CD4-positive, alpha-beta T cell (primary cell): Measurements from ENCODE around the gene BHMT2. TPM values are rescaled to one million over a fixed set of nuclear protein-coding genes. Genes with fewer than 3 reads are reported as not detected.

Experiments used
- ATAC-seq: fragments of 200-7000 bp; cut with Tn5 transposase; one replicate; pipeline ENCODE4 v1.10.0; 2022; ENCODE audit warnings: mild to moderate bottlenecking; ENCODE audit not compliant: poor library complexity
- CTCF ChIA-PET: fragments of 350-600 bp; sonication (Branson Sonifier 250); formaldehyde crosslinking; loops from one replicate; lab custom pipeline; 2021; ENCODE audit warnings: antibody characterized with exemption, inconsistent platforms; lab: Charles Lee
- POLR2A ChIA-PET: fragments of 350-600 bp; sonication (Branson Sonifier 250); formaldehyde crosslinking; loops from one replicate; lab custom pipeline; 2021; ENCODE audit warnings: antibody characterized with exemption, inconsistent platforms; lab: Charles Lee
- DNase-seq, 14 experiments: peaks; one replicate each; pipeline ENCODE4 v3.0.0-alpha.2; 2013 to 2020; ENCODE audit warnings: mixed read lengths in 2 of 14
- H3K27ac ChIP-seq, 2 donors: one replicate each; pipeline versions ENCODE4 v1.5.1 to v1.7.0; 2013; ENCODE audit warnings: low read length in 2 of 2, low read depth in 1 of 2, mild to moderate bottlenecking in 1 of 2
- H3K27me3 ChIP-seq, 2 experiments: 1 replicate in 1 of 2; 2 replicates in 1 of 2; pipeline versions ENCODE4 v1.6.1 to v1.7.0; 2013; ENCODE audit warnings: low read length in 2 of 2, control low read depth in 1 of 2, mild to moderate bottlenecking in 1 of 2, moderate library complexity in 1 of 2; ENCODE audit not compliant: insufficient read depth in 2 of 2, control insufficient read depth in 1 of 2
- H3K36me3 ChIP-seq: one replicate; pipeline ENCODE4 v1.6.1; 2013; ENCODE audit warnings: low read length, control low read depth; ENCODE audit not compliant: insufficient read depth
- H3K4me1 ChIP-seq: one replicate; pipeline ENCODE4 v1.6.1; 2013; ENCODE audit warnings: low read length, control low read depth; ENCODE audit not compliant: insufficient read depth
- H3K4me3 ChIP-seq: one replicate; pipeline ENCODE4 v1.5.1; 2013; ENCODE audit warnings: mild to moderate bottlenecking, low read length, moderate library complexity
- H3K9me3 ChIP-seq, 2 experiments: 1 replicate in 1 of 2; 2 replicates in 1 of 2; pipeline versions ENCODE4 v1.6.1 to v1.7.0; 2013; ENCODE audit warnings: low read length in 2 of 2, mild to moderate bottlenecking in 2 of 2, control low read depth in 1 of 2, moderate library complexity in 1 of 2; ENCODE audit not compliant: control insufficient read depth in 1 of 2, insufficient read depth in 1 of 2
- H3K27ac Mint-ChIP-seq: one replicate; pipeline ENCODE4 v1.8.0; 2020; ENCODE audit warnings: mixed read lengths
- H3K27me3 Mint-ChIP-seq: one replicate; pipeline ENCODE4 v1.8.0; 2021; ENCODE audit warnings: mixed read lengths
- H3K36me3 Mint-ChIP-seq: one replicate; pipeline ENCODE4 v1.8.0; 2021; ENCODE audit warnings: low read depth, mixed read lengths
- H3K4me1 Mint-ChIP-seq: one replicate; pipeline ENCODE4 v1.8.0; 2021; ENCODE audit warnings: low read depth, mixed read lengths
- H3K4me3 Mint-ChIP-seq: one replicate; pipeline ENCODE4 v1.8.0; 2020; ENCODE audit warnings: mild to moderate bottlenecking, mixed read lengths
- H3K9me3 Mint-ChIP-seq: one replicate; pipeline ENCODE4 v1.8.0; 2020; ENCODE audit warnings: mixed read lengths
- intact Hi-C, 2 experiments: fragments of 100-400 bp; cut with DNase I in 1 of 2; cut with micrococcal nuclease in 1 of 2; formaldehyde crosslinking; loops; one replicate each; pipeline versions ENCODE4 v1.15.1 to v1.9.0; 2023 to 2025; cut with DNase I, micrococcal nuclease
- total RNA-seq, 174 experiments: library from RNA in 2 of 174; stranded (reverse) in 2 of 174; gene quantifications; one replicate each; pipeline ENCODE4 v1.2.3 and lab custom pipeline; 2021 to 2026
- TF ChIP-seq, protein P1 (sequence below): fragments of 200-600 bp; IDR thresholded peaks from one replicate; pipeline ENCODE4 v1.8.0; 2022; ENCODE audit warnings: antibody characterized with exemption, mild to moderate bottlenecking

BHMT2 gene
- total RNA-seq, 2 experiments from 2014 or later: not detected

DNA sequence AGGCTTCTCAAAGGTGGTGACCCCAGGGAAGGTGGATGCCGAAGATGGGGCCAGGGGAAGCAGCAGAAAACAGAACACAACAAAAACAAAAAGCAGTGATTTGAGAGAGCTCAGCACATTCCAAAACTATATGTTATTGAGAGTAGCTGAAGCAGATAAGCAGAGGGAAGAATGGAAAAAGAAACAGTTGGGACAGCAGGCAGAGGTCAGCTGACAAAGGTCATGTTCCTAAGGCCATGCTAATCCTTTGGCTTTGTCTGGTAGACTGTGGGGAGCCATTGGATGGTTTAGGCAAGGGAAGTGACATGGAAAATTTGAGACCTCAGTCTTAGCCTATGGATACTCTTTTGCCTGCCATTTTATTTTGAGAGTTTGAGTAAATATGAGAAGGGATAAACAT, 14.6 kb upstream of the BHMT2 start:
- Mint-ChIP-seq H3K27me3 (peaks cover 9% of the 10 kb centered on the region), H3K4me3 (no peak overlapping the region), H3K27ac (no peak overlapping the region), H3K4me1 (no peaks in the 10 kb centered on the region), H3K9me3 (peaks cover 4% of the 10 kb centered on the region), H3K36me3 (no peaks in the 10 kb centered on the region)
- no peaks in the 10 kb centered on the region for H3K9me3 ChIP-seq
- no peak overlapping the region for H3K27ac ChIP-seq
- no peak for ATAC-seq
- TF ChIP-seq, protein P1, sequence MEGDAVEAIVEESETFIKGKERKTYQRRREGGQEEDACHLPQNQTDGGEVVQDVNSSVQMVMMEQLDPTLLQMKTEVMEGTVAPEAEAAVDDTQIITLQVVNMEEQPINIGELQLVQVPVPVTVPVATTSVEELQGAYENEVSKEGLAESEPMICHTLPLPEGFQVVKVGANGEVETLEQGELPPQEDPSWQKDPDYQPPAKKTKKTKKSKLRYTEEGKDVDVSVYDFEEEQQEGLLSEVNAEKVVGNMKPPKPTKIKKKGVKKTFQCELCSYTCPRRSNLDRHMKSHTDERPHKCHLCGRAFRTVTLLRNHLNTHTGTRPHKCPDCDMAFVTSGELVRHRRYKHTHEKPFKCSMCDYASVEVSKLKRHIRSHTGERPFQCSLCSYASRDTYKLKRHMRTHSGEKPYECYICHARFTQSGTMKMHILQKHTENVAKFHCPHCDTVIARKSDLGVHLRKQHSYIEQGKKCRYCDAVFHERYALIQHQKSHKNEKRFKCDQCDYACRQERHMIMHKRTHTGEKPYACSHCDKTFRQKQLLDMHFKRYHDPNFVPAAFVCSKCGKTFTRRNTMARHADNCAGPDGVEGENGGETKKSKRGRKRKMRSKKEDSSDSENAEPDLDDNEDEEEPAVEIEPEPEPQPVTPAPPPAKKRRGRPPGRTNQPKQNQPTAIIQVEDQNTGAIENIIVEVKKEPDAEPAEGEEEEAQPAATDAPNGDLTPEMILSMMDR: no peak
- intact Hi-C loops: no loop called here
- ChIA-PET POLR2A (interaction anchor here (0.6 kb wide), 1 partner anchor 28 kb away, joined by 3 read pairs; no protein-coding TSS in a partner anchor), CTCF (no interaction called here)
- H3K4me3 ChIP-seq: no peak overlapping the region
- H3K4me1 ChIP-seq: no peaks in the 10 kb centered on the region
- DNase-seq: no peak
- H3K27me3 ChIP-seq: no peaks in the 10 kb centered on the region
- no peaks in the 10 kb centered on the region for H3K36me3 ChIP-seq

DNA sequence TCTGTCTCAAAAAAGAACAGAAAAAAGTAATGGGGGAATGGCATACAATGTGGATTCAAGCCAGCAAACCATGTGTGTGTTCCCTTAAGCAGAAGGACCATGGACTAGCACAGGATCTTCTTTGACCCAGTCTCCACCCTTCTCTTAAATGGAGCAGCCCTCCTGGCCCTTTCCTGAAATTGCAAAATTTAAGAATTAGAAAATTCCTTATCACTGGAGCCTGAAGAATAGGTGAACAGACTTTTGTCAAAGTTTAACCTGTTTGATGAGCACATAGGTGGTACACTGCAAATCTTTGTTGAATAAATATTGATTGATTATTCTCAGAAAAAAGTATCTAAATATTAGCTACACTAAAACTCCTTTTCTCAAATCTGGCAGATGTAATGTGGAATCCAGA, 12.7 kb upstream of the BHMT2 start:
- Histone ChIP-seq H3K27ac (no peak overlapping the region), H3K27me3 (peaks cover 0 to 3% of the 10 kb centered on the region in 2 experiments), H3K36me3 (no peaks in the 10 kb centered on the region), H3K4me3 (no peak overlapping the region), H3K9me3 (no peaks in the 10 kb centered on the region), H3K4me1 (no peaks in the 10 kb centered on the region)
- Mint-ChIP-seq H3K36me3 (no peaks in the 10 kb centered on the region), H3K9me3 (peaks cover 4% of the 10 kb centered on the region), H3K4me3 (no peak overlapping the region), H3K27ac (no peak overlapping the region), H3K27me3 (peaks cover 10% of the 10 kb centered on the region), H3K4me1 (no peaks in the 10 kb centered on the region)
- intact Hi-C loops: no loop called here
- DNase-seq (no peak), ATAC-seq (no peak)
- POLR2A ChIA-PET: interaction anchor here (0.8 kb wide), 1 partner anchor 33 kb away, joined by 3 read pairs; no protein-coding TSS in a partner anchor
- CTCF ChIA-PET: no interaction called here
- TF ChIP-seq, protein P1: no peak

DNA sequence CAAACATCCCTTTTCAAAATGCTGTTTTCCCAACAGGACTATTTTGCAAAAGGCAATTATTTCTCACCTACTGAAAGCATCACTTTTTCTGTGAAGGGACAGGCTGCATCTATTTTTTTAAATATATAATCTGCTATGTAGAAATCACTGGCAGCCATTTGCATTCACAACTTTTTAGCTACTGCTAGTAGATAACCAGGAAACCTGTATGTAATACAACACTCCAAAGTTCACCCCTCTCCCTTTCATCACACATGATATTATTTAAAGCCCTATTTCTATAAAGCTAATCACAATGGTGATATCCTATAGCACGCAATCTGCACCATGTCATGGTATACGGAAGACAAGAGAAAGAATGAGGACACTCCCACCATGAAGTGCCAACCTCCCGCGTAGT, 9.9 kb upstream of the BHMT2 start:
- DNase-seq (no peak), ATAC-seq (no peak)
- Histone ChIP-seq H3K9me3 (no peaks in the 10 kb centered on the region), H3K36me3 (no peaks in the 10 kb centered on the region), H3K27ac (no peak overlapping the region), H3K27me3 (peaks cover 0 to 3% of the 10 kb centered on the region in 2 experiments), H3K4me1 (no peaks in the 10 kb centered on the region), H3K4me3 (no peak overlapping the region)
- peaks cover 13% of the 10 kb centered on the region for H3K27me3 Mint-ChIP-seq
- TF ChIP-seq, protein P1: no peak
- intact Hi-C loops: no loop called here
- no peaks in the 10 kb centered on the region for H3K4me1 Mint-ChIP-seq
- CTCF ChIA-PET: no interaction called here
- no peak overlapping the region for H3K4me3 Mint-ChIP-seq
- POLR2A ChIA-PET: no interaction called here
- no peaks in the 10 kb centered on the region for H3K9me3 Mint-ChIP-seq
- H3K27ac Mint-ChIP-seq: no peak overlapping the region
- H3K36me3 Mint-ChIP-seq: no peaks in the 10 kb centered on the region
